GM18502 (cell line): Measurements from ENCODE around the gene ZGRF1.
"Not testable (repeated sequence)": the region's sequence is repeated elsewhere in the genome, so short reads cannot be mapped to it uniquely, and the experiment has no call there.

ENCODE experiments used
- ATAC-seq: cut with Tn5 transposase; IDR thresholded peaks from one replicate; pipeline ENCODE4 v1.9.1; 2021; ENCODE audit warnings: mild to moderate bottlenecking; ENCODE audit not compliant: unreplicated experiment, poor library complexity

The ZGRF1 gene

GRCh38 chr4:112636688-112637551 is at the start of gene ZGRF1, which contains the start of gene LARP7:
Gene ZGRF1 (minus strand): TSS chr4:112636909. CDS start chr4:112633176, 3,733 bp downstream.
Gene LARP7 (plus strand): TSS chr4:112637143. CDS start chr4:112644670, 7,527 bp downstream.
- peak; percentile 94 for ATAC-seq

GRCh38 chr4:112680996-112681395 is 44.3 kb upstream of the ZGRF1 start:
- no peak for ATAC-seq

- no peak for ATAC-seq
Measured at GRCh38 chr4:112677519-112678091, 40.9 kb upstream of the ZGRF1 start.

GRCh38 chr4:112674376-112674775 is 37.7 kb upstream of the ZGRF1 start:
- ATAC-seq: no peak

GRCh38 chr4:112673686-112674085 is 37.0 kb upstream of the ZGRF1 start:
- no peak for ATAC-seq

- no peak for ATAC-seq
Measured at GRCh38 chr4:112673076-112673475, 36.4 kb upstream of the ZGRF1 start.

- no peak for ATAC-seq
Measured at GRCh38 chr4:112668131-112668530, 31.4 kb upstream of the ZGRF1 start.

- no peak for ATAC-seq
Measured at GRCh38 chr4:112664611-112665010, 27.9 kb upstream of the ZGRF1 start.

- not testable (repeated sequence) for ATAC-seq
Measured at GRCh38 chr4:112656115-112656514, 19.4 kb upstream of the ZGRF1 start.

GRCh38 chr4:112655270-112655669 is 18.6 kb upstream of the ZGRF1 start:
- no peak for ATAC-seq

- no peak for ATAC-seq
Measured at GRCh38 chr4:112652216-112652615, 15.5 kb upstream of the ZGRF1 start.

GRCh38 chr4:112651641-112652040 is 14.9 kb upstream of the ZGRF1 start:
- ATAC-seq: no peak

GRCh38 chr4:112650332-112650731 is 13.6 kb upstream of the ZGRF1 start:
- no peak for ATAC-seq

GRCh38 chr4:112649055-112649408 is 12.3 kb upstream of the ZGRF1 start:
- ATAC-seq: no peak

GRCh38 chr4:112648263-112649054 is 11.8 kb upstream of the ZGRF1 start:
- no peak for ATAC-seq

GRCh38 chr4:112647785-112648184 is 11.1 kb upstream of the ZGRF1 start:
- no peak for ATAC-seq

- no peak for ATAC-seq
Measured at GRCh38 chr4:112646632-112647537, 10.2 kb upstream of the ZGRF1 start.

- no peak for ATAC-seq
Measured at GRCh38 chr4:112645541-112646329, 9.0 kb upstream of the ZGRF1 start.
